Suprapubic skin (tissue), 4 donors: Measurements from ENCODE around the gene KCNMB2. TPM values are rescaled to one million over a fixed set of nuclear protein-coding genes. Genes with fewer than 3 reads are reported as not detected.

Experiments used
- DNase-seq, 2 donors: peaks; one replicate each; pipeline ENCODE4 v3.0.0-alpha.2; 2019; ENCODE audit warnings: low spot score in 2 of 2
- H3K27ac ChIP-seq: fragments of 200-600 bp; sonication (generic); one replicate; pipeline ENCODE4 v1.5.1; 2019
- H3K27me3 ChIP-seq: fragments of 200-600 bp; sonication (generic); one replicate; pipeline ENCODE4 v1.5.1; 2019
- H3K36me3 ChIP-seq: fragments of 200-600 bp; sonication (generic); one replicate; pipeline ENCODE4 v1.5.1; 2019
- H3K4me1 ChIP-seq: fragments of 200-600 bp; sonication (generic); one replicate; pipeline ENCODE4 v1.5.1; 2019
- H3K4me3 ChIP-seq: fragments of 200-600 bp; sonication (generic); one replicate; pipeline ENCODE4 v1.5.1; 2019; ENCODE audit warnings: mild to moderate bottlenecking
- H3K9me3 ChIP-seq: fragments of 200-600 bp; sonication (generic); one replicate; pipeline ENCODE4 v1.5.1; 2019
- CTCF ChIP-seq, 2 donors: fragments of 200-600 bp in 1 of 2; fragments of 450-650 bp in 1 of 2; sonication (generic) in 1 of 2; IDR thresholded peaks; one replicate each; pipeline ENCODE4 v1.5.1; 2016 to 2019; ENCODE audit warnings: antibody characterized with exemption in 2 of 2, mild to moderate bottlenecking in 1 of 2, moderate library complexity in 1 of 2
- EP300 ChIP-seq: sonication (generic); formaldehyde crosslinking; IDR thresholded peaks from one replicate; pipeline ENCODE4 v1.6.1; 2017; ENCODE audit warnings: antibody characterized with exemption
- POLR2A ChIP-seq, 2 donors: fragments of 450-650 bp; IDR thresholded peaks; one replicate each; pipeline ENCODE4 v1.6.1; 2017; ENCODE audit warnings: antibody characterized with exemption in 2 of 2, mild to moderate bottlenecking in 2 of 2, moderate library complexity in 2 of 2
- POLR2AphosphoS5 ChIP-seq, 3 donors: sonication (generic); formaldehyde crosslinking; IDR thresholded peaks; one replicate each; pipeline ENCODE4 v1.6.1; 2017; ENCODE audit warnings: antibody characterized with exemption in 3 of 3
- WGBS: methylation state at CpG from one replicate; pipeline ENCODE4 v1.1.5; 2018; 5-methylcytosine and 5-hydroxymethylcytosine counted together
- total RNA-seq, 4 donors: library from RNA; depleted of rRNA; stranded (reverse); fragments of >200 nt; gene quantifications; one replicate each; pipeline ENCODE4 v1.1.0, GENCODE V29; 2016

The KCNMB2 gene
- total RNA-seq, 4 donors from 2014 or later: 0.42 TPM; not detected in 3

- DNase-seq: no peak
- peaks cover 3% of the 10 kb centered on the region for H3K27me3 ChIP-seq
- no peak overlapping the region for H3K27ac ChIP-seq
- WGBS: 89% methylated on average over 5 of the region's 5 CpGs
- no peaks in the 10 kb centered on the region for H3K36me3 ChIP-seq
- H3K4me3 ChIP-seq: no peak overlapping the region
- TF ChIP-seq CTCF (IDR thresholded peaks at IDR 0.05) (no peak), EP300 (no peak), POLR2AphosphoS5 (IDR thresholded peaks at IDR 0.05) (no peak), POLR2A (IDR thresholded peaks at IDR 0.05) (no peak)
- H3K4me1 ChIP-seq: no peaks in the 10 kb centered on the region
- no peaks in the 10 kb centered on the region for H3K9me3 ChIP-seq
Observed at GRCh38 chr3:178507507-178508442, 28.5 kb upstream of the KCNMB2 start.

- H3K9me3 ChIP-seq: no peaks in the 10 kb centered on the region
- 69% methylated on average over 2 of the region's 2 CpGs for WGBS
- H3K27me3 ChIP-seq: peaks cover 3% of the 10 kb centered on the region
- DNase-seq: no peak
- H3K4me3 ChIP-seq: no peak overlapping the region
- H3K27ac ChIP-seq: no peak overlapping the region
- no peaks in the 10 kb centered on the region for H3K4me1 ChIP-seq
- no peak for TF ChIP-seq POLR2AphosphoS5 (IDR thresholded peaks at IDR 0.05)
- TF ChIP-seq POLR2A (IDR thresholded peaks at IDR 0.05): no peak
- no peak for TF ChIP-seq CTCF (IDR thresholded peaks at IDR 0.05)
- no peak for TF ChIP-seq EP300
- no peaks in the 10 kb centered on the region for H3K36me3 ChIP-seq
Observed at GRCh38 chr3:178508443-178508825, 27.8 kb upstream of the KCNMB2 start.

GRCh38 chr3:178510496-178510895, 25.7 kb upstream of the KCNMB2 start:
- TF ChIP-seq CTCF (IDR thresholded peaks at IDR 0.05) (no peak), POLR2A (IDR thresholded peaks at IDR 0.05) (no peak), POLR2AphosphoS5 (IDR thresholded peaks at IDR 0.05) (no peak), EP300 (no peak)
- Histone ChIP-seq H3K4me3 (no peak overlapping the region), H3K36me3 (no peaks in the 10 kb centered on the region), H3K27ac (no peak overlapping the region), H3K9me3 (no peaks in the 10 kb centered on the region), H3K4me1 (no peaks in the 10 kb centered on the region), H3K27me3 (peaks cover 3% of the 10 kb centered on the region)
- DNase-seq: no peak

- no peak overlapping the region for H3K4me3 ChIP-seq
- H3K4me1 ChIP-seq: no peaks in the 10 kb centered on the region
- no peak for TF ChIP-seq CTCF (IDR thresholded peaks at IDR 0.05)
- TF ChIP-seq POLR2A (IDR thresholded peaks at IDR 0.05): no peak
- TF ChIP-seq EP300: no peak
- TF ChIP-seq POLR2AphosphoS5 (IDR thresholded peaks at IDR 0.05): no peak
- no peaks in the 10 kb centered on the region for H3K27me3 ChIP-seq
- no peaks in the 10 kb centered on the region for H3K36me3 ChIP-seq
- WGBS: 77% methylated on average over 5 of the region's 5 CpGs
- H3K9me3 ChIP-seq: no peaks in the 10 kb centered on the region
- H3K27ac ChIP-seq: no peak overlapping the region
- DNase-seq: no peak
Observed at GRCh38 chr3:178512647-178513046, 23.6 kb upstream of the KCNMB2 start.

- Histone ChIP-seq H3K27me3 (no peaks in the 10 kb centered on the region), H3K27ac (no peak overlapping the region), H3K36me3 (no peaks in the 10 kb centered on the region), H3K4me1 (no peaks in the 10 kb centered on the region), H3K9me3 (no peaks in the 10 kb centered on the region), H3K4me3 (no peak overlapping the region)
- no peak for TF ChIP-seq POLR2A (IDR thresholded peaks at IDR 0.05)
- no peak for TF ChIP-seq CTCF (IDR thresholded peaks at IDR 0.05)
- TF ChIP-seq EP300: no peak
- TF ChIP-seq POLR2AphosphoS5 (IDR thresholded peaks at IDR 0.05): no peak
- 84% methylated on average over 3 of the region's 3 CpGs for WGBS
- DNase-seq: no peak
Observed at GRCh38 chr3:178513546-178514380, 22.5 kb upstream of the KCNMB2 start.
